ENCODE measurements around the gene CNTNAP4.

CNTNAP4 gene

DNA sequence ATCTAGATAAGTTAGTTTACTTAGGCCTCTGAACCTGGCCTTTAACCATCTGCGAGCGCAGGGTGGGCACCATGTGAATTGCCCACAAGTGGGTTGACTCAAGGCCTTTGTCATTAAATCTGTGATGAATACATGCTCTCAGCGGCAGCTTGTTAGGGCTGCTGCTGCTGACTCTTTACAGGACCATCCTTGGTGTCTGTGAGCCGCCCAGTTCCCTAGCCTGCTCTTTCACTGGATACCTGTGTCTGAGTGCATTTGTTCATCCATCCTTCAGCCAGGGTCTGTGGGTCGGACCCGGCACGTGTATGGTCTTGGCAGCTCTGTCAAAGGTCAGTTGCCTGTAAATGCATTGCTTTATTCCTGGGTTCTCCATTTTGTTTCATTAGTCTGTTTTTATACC, 321.3 kb downstream of the CNTNAP4 start:
- Histone ChIP-seq H3K27me3 (ENCODE audit: control insufficient read depth in 5 of 5, insufficient read depth in 4 of 5, low read length in 5 of 5) (no peaks in the 10 kb centered on the region), H3K4me1 (ENCODE audit: control insufficient read depth in 5 of 5, insufficient read depth in 5 of 5, low read length in 5 of 5) (no peaks in the 10 kb centered on the region), H3K4me3 (ENCODE audit: low read depth in 1 of 5, low read length in 5 of 5) (no peak overlapping the region)

DNA sequence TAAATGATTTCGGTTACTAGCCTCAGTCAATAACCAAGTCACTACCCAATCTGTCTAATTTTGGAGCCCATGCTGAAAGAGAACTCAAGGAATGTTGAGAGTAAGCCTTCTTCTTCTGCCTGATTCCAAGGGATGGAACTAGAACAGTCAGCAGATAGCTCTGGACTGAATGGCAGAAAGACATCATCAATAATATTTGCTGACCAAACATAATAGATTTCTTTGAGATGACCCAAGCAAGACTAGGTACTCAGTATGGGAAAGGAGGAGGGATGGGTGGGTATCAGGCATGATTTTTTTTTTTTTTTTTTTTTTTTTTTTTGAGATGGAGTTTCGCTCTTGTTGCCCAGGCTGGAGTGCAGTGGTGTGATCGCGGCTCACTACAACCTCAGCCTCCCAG, 330.1 kb downstream of the CNTNAP4 start:
- Histone ChIP-seq H3K9ac (ENCODE audit: low read length in 5 of 5) (no peak overlapping the region), H3K27ac (ENCODE audit: low read depth, low read length) (no peak overlapping the region), H3K4me3 (ENCODE audit: low read depth in 1 of 5, low read length in 5 of 5) (no peak overlapping the region)

More for the DNA sequence above, 321.3 kb downstream of the CNTNAP4 start:
- Histone ChIP-seq H3K9me3 (ENCODE audit: control insufficient read depth in 5 of 5, low read length in 5 of 5) (peaks cover 0 to 3% (median 0%) of the 10 kb centered on the region in 5 donors), H3K27ac (ENCODE audit: low read depth, low read length) (no peak overlapping the region), H3K36me3 (ENCODE audit: control insufficient read depth in 5 of 5, insufficient read depth in 5 of 5, low read length in 5 of 5) (no peaks in the 10 kb centered on the region), H3K9ac (ENCODE audit: low read length in 5 of 5) (no peak overlapping the region)

More for the DNA sequence above, 330.1 kb downstream of the CNTNAP4 start:
- Histone ChIP-seq H3K36me3 (ENCODE audit: control insufficient read depth in 5 of 5, insufficient read depth in 5 of 5, low read length in 5 of 5) (no peaks in the 10 kb centered on the region), H3K27me3 (ENCODE audit: control insufficient read depth in 5 of 5, insufficient read depth in 4 of 5, low read length in 5 of 5) (no peaks in the 10 kb centered on the region), H3K9me3 (ENCODE audit: control insufficient read depth in 5 of 5, low read length in 5 of 5) (peaks cover 0 to 2% (median 0%) of the 10 kb centered on the region in 5 donors), H3K4me1 (ENCODE audit: control insufficient read depth in 5 of 5, insufficient read depth in 5 of 5, low read length in 5 of 5) (no peaks in the 10 kb centered on the region)
